Panc1 (cell line): ENCODE data around the gene KIAA1755.

Experiments used
- POLR2AphosphoS5 ChIP-seq: IDR thresholded peaks from 2 replicates; pipeline ENCODE4 v1.6.1; 2012; ENCODE audit warnings: mild to moderate bottlenecking, low read depth, low read length, moderate library complexity
- SIN3A ChIP-seq: IDR thresholded peaks from 2 replicates; pipeline ENCODE4 v1.6.1; 2012; ENCODE audit warnings: low read depth, mild to moderate bottlenecking, low read length, moderate library complexity, borderline replicate concordance; ENCODE audit not compliant: insufficient read depth
- TCF7L2 ChIP-seq: IDR thresholded peaks from 2 replicates; pipeline ENCODE4 v1.6.1; 2011; ENCODE audit warnings: mild to moderate bottlenecking, low read depth, low read length, inconsistent platforms
- TF ChIP-seq, protein P1 (sequence below): fragments of 450-650 bp; IDR thresholded peaks from 2 replicates; pipeline ENCODE4 v1.5.1; 2017; ENCODE audit warnings: mild to moderate bottlenecking
- TF ChIP-seq, protein P2 (sequence below), 2 experiments: IDR thresholded peaks; 2 replicates each; pipeline ENCODE4 v1.6.1; 2011 to 2012; ENCODE audit warnings: low read depth in 2 of 2, control low read depth in 1 of 2, low read length in 1 of 2, mild to moderate bottlenecking in 1 of 2, moderate library complexity in 1 of 2; ENCODE audit not compliant: insufficient read depth in 1 of 2

DNA sequence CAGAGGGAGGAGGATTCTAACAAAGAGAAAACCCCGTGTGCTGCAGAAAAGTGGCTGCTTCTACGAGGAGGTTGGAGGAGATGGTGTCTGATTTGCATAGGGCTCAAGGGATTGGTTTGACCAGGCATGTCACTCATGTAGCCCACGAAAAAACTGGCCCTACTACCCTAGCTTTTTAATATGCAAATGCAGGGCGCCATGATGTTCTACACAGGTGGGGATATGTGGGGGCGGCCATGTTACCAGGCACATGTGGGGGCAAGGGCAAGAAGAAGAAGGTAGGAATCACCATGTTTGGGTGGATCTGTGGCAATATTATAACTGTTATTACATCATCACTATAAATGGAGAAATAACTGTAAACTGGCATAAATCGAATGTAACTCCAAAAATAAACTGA is 9.9 kb downstream of the KIAA1755 start:
- TF ChIP-seq, protein P1, sequence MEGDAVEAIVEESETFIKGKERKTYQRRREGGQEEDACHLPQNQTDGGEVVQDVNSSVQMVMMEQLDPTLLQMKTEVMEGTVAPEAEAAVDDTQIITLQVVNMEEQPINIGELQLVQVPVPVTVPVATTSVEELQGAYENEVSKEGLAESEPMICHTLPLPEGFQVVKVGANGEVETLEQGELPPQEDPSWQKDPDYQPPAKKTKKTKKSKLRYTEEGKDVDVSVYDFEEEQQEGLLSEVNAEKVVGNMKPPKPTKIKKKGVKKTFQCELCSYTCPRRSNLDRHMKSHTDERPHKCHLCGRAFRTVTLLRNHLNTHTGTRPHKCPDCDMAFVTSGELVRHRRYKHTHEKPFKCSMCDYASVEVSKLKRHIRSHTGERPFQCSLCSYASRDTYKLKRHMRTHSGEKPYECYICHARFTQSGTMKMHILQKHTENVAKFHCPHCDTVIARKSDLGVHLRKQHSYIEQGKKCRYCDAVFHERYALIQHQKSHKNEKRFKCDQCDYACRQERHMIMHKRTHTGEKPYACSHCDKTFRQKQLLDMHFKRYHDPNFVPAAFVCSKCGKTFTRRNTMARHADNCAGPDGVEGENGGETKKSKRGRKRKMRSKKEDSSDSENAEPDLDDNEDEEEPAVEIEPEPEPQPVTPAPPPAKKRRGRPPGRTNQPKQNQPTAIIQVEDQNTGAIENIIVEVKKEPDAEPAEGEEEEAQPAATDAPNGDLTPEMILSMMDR: no peak
- TF ChIP-seq POLR2AphosphoS5 (no peak), TCF7L2 (no peak), SIN3A (no peak)
- TF ChIP-seq, protein P2, sequence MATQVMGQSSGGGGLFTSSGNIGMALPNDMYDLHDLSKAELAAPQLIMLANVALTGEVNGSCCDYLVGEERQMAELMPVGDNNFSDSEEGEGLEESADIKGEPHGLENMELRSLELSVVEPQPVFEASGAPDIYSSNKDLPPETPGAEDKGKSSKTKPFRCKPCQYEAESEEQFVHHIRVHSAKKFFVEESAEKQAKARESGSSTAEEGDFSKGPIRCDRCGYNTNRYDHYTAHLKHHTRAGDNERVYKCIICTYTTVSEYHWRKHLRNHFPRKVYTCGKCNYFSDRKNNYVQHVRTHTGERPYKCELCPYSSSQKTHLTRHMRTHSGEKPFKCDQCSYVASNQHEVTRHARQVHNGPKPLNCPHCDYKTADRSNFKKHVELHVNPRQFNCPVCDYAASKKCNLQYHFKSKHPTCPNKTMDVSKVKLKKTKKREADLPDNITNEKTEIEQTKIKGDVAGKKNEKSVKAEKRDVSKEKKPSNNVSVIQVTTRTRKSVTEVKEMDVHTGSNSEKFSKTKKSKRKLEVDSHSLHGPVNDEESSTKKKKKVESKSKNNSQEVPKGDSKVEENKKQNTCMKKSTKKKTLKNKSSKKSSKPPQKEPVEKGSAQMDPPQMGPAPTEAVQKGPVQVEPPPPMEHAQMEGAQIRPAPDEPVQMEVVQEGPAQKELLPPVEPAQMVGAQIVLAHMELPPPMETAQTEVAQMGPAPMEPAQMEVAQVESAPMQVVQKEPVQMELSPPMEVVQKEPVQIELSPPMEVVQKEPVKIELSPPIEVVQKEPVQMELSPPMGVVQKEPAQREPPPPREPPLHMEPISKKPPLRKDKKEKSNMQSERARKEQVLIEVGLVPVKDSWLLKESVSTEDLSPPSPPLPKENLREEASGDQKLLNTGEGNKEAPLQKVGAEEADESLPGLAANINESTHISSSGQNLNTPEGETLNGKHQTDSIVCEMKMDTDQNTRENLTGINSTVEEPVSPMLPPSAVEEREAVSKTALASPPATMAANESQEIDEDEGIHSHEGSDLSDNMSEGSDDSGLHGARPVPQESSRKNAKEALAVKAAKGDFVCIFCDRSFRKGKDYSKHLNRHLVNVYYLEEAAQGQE (IDR thresholded peaks at IDR 0.05; ENCODE audit: insufficient read depth in 1 of 2, low read depth in 2 of 2, low read length in 1 of 2): no peak
